MCF 10A (cell line): Measurements from ENCODE around the gene MIS18A. TPM values are rescaled to one million over a fixed set of nuclear protein-coding genes. Genes with fewer than 3 reads are reported as not detected.

Source experiments
- BruUV-seq: library from RNA; stranded (reverse); fragments of 400-500 nt; replicated peaks from 2 replicates; lab custom pipeline; 2021; lab: Mats Ljungman, UMichigan
- CTCF ChIA-PET: fragments of 300-600 bp; sonication (Branson Sonifier 250); formaldehyde crosslinking; extraction: SDS; loops from one replicate; lab custom pipeline; 2021; ENCODE audit warnings: antibody characterized with exemption, inconsistent platforms; lab: Yijun Ruan, JAX
- POLR2A ChIA-PET: fragments of 300-600, 350-650 bp; sonication (Branson Sonifier 250); formaldehyde crosslinking; extraction: SDS; loops from one replicate; lab custom pipeline; 2020; ENCODE audit warnings: antibody characterized with exemption, inconsistent platforms; lab: Yijun Ruan, JAX
- DNase-seq: peaks from one replicate; pipeline ENCODE4 v3.0.0-alpha.2; 2018; ENCODE audit not compliant: unreplicated experiment
- H3K27ac Mint-ChIP-seq: one replicate; pipeline ENCODE4 v1.8.0; 2022; ENCODE audit warnings: mild to moderate bottlenecking, low read depth, mixed read lengths; ENCODE audit not compliant: unreplicated experiment
- H3K27me3 Mint-ChIP-seq: one replicate; pipeline ENCODE4 v1.8.0; 2022; ENCODE audit warnings: mixed read lengths; ENCODE audit not compliant: insufficient read depth, unreplicated experiment
- H3K36me3 Mint-ChIP-seq: one replicate; pipeline ENCODE4 v1.8.0; 2022; ENCODE audit warnings: mild to moderate bottlenecking, moderate library complexity, mixed read lengths; ENCODE audit not compliant: insufficient read depth, unreplicated experiment
- H3K4me1 Mint-ChIP-seq: one replicate; pipeline ENCODE4 v1.8.0; 2022; ENCODE audit warnings: mixed read lengths; ENCODE audit not compliant: insufficient read depth, unreplicated experiment
- H3K4me3 Mint-ChIP-seq: one replicate; pipeline ENCODE4 v1.8.0; 2022; ENCODE audit warnings: mild to moderate bottlenecking, moderate library complexity, mixed read lengths; ENCODE audit not compliant: unreplicated experiment
- H3K9me3 Mint-ChIP-seq: one replicate; pipeline ENCODE4 v1.8.0; 2022; ENCODE audit warnings: mixed read lengths; ENCODE audit not compliant: unreplicated experiment
- CTCF ChIP-seq: fragments of 200-600 bp; IDR thresholded peaks from one replicate; pipeline ENCODE4 v1.8.0; 2022; ENCODE audit warnings: antibody characterized with exemption, mild to moderate bottlenecking; ENCODE audit not compliant: unreplicated experiment
- intact Hi-C: fragments of 100-400 bp; cut with micrococcal nuclease; formaldehyde crosslinking; loops from 2 replicates; pipeline ENCODE4 v1.14.1; 2022
- total RNA-seq: library from RNA; stranded (reverse); gene quantifications from 2 replicates; pipeline ENCODE4 v1.2.3, GENCODE V29; 2022

Gene MIS18A
- total RNA-seq, 1 experiment from 2014 or later, result 14.0 TPM

GRCh38 chr21:32298658-32299081 is 19.8 kb upstream of the MIS18A start, which contains the start of gene MRAP:
Gene MRAP, plus strand, starts transcription at chr21:32298855. Its CDS starts 117 bp downstream, at chr21:32298972.
- Mint-ChIP-seq H3K4me1 (no peaks in the 10 kb centered on the region), H3K9me3 (no peaks in the 10 kb centered on the region), H3K27me3 (no peaks in the 10 kb centered on the region), H3K4me3 (no peak within 1 kb of the TSS), H3K36me3 (peaks cover 33% of the 10 kb centered on the region), H3K27ac (no peak within 1 kb of the TSS)
- TF ChIP-seq CTCF, result no peak
- CTCF ChIA-PET, result interaction anchor here (0.6 kb wide), 1 partner anchor 297 kb away, joined by 3 read pairs; no protein-coding TSS in a partner anchor
- POLR2A ChIA-PET, result interaction anchor here (1.0 kb wide), 1 partner anchor 10 kb away, joined by 3 read pairs; no protein-coding TSS in a partner anchor
- intact Hi-C loops, result no loop called here
- BruUV-seq, result no TSS peak
- no peak for DNase-seq

DNA sequence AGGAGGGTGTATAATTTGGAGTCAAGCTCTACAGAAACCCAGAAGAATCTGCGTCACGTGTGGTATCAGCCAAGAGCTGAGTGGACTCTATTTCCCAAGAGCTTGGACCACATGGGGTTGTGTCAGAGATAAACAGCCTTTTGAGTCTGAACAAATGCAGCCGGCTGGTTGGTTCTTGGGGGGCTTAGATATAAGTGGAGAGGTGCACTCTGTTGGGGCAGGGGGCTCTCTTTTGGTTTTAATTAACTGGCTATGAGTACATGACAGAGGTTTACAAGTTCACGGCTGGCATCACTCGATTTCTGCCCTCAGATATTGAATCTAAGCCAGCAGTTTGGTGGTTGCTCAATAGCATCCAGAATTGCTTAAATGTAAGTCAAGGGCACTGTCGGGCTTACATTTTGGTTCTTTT is 19.3 kb upstream of the MIS18A start:
- H3K9me3 Mint-ChIP-seq, result no peaks in the 10 kb centered on the region
- CTCF ChIA-PET, result no interaction called here
- H3K4me3 Mint-ChIP-seq, result no peak overlapping the region
- DNase-seq, result peak; percentile 17
- no peaks in the 10 kb centered on the region for H3K4me1 Mint-ChIP-seq
- no peaks in the 10 kb centered on the region for H3K27me3 Mint-ChIP-seq
- peaks cover 33% of the 10 kb centered on the region for H3K36me3 Mint-ChIP-seq
- no peak for TF ChIP-seq CTCF
- POLR2A ChIA-PET, result interaction anchor here (0.6 kb wide), 1 partner anchor 11 kb away, joined by 3 read pairs; no protein-coding TSS in a partner anchor
- no peak overlapping the region for H3K27ac Mint-ChIP-seq
- intact Hi-C loops, result no loop called here
- no TSS peak for BruUV-seq

DNA sequence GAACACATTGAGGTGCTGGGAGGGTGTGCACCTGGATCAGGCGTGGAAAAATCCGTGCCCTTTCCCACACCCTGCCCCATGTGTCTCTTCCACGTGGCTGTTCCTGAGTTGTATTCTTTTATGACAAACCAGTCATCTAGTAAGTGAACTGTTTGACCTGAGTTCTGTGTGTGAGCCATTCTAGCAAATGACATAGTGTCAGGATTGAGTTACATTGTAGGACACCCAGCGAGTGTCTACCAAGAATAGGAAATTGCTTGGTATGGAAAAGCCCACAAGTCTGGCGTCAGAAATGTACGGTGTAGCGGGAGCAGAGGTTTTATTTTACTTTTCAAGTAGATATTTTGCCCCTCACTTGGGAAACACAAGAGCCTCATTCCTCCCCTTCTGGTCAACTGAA is 18.6 kb upstream of the MIS18A start:
- intact Hi-C loops, result no loop called here
- CTCF ChIA-PET, result no interaction called here
- no peak for TF ChIP-seq CTCF

GRCh38 chr21:32285476-32285875 is 6.6 kb upstream of the MIS18A start:
- Mint-ChIP-seq H3K27ac (no peak overlapping the region), H3K4me1 (peaks cover 2% of the 10 kb centered on the region), H3K9me3 (peaks cover 8% of the 10 kb centered on the region), H3K4me3 (no peak overlapping the region), H3K36me3 (peaks cover 35% of the 10 kb centered on the region), H3K27me3 (no peaks in the 10 kb centered on the region)
- ChIA-PET CTCF (no interaction called here), POLR2A (no interaction called here)
- BruUV-seq, result no TSS peak
- no peak for TF ChIP-seq CTCF
- intact Hi-C loops, result no loop called here
- no peak for DNase-seq

More for the DNA sequence above, 18.6 kb upstream of the MIS18A start:
- Mint-ChIP-seq H3K4me3 (no peak overlapping the region), H3K9me3 (no peaks in the 10 kb centered on the region), H3K27me3 (no peaks in the 10 kb centered on the region), H3K27ac (no peak overlapping the region), H3K4me1 (no peaks in the 10 kb centered on the region), H3K36me3 (peaks cover 32% of the 10 kb centered on the region)
- POLR2A ChIA-PET, result interaction anchor here (0.6 kb wide), 1 partner anchor 395 kb away, joined by 3 read pairs; no protein-coding TSS in a partner anchor
- BruUV-seq, result no TSS peak
- no peak for DNase-seq
